IMR-90 (cell line): ENCODE results near the gene MRPS24.

Experiments
- BHLHE40 ChIP-seq: fragments of 150-350 bp; IDR thresholded peaks from 2 replicates; pipeline ENCODE4 v1.6.1; 2016; ENCODE audit warnings: mild to moderate bottlenecking, low read depth, low read length
- CEBPB ChIP-seq: IDR thresholded peaks from 2 replicates; pipeline ENCODE4 v1.6.1; 2012; ENCODE audit warnings: low read depth, low read length, improper control_type of control experiment
- CTCF ChIP-seq: conservative IDR thresholded peaks from 2 replicates; pipeline ENCODE4 v1.5.1; 2012; ENCODE audit warnings: mild to moderate bottlenecking, low read depth, low read length, improper control_type of control experiment
- ELK1 ChIP-seq: fragments of 150-350 bp; IDR thresholded peaks from 2 replicates; pipeline ENCODE4 v1.6.1; 2016; ENCODE audit warnings: low read depth, mild to moderate bottlenecking, low read length, moderate library complexity, borderline replicate concordance
- FOS ChIP-seq: fragments of 150-350 bp; IDR thresholded peaks from 2 replicates; pipeline ENCODE4 v1.6.1; 2016; ENCODE audit warnings: low read depth, low read length
- MAFK ChIP-seq: IDR thresholded peaks from 2 replicates; pipeline ENCODE4 v1.6.1; 2012; ENCODE audit warnings: low read depth, low read length, improper control_type of control experiment
- MXI1 ChIP-seq: IDR thresholded peaks from 2 replicates; pipeline ENCODE4 v1.6.1; 2012; ENCODE audit warnings: low read depth, mild to moderate bottlenecking, low read length, moderate library complexity, borderline replicate concordance
- NFE2L2 ChIP-seq: fragments of 150-350 bp; IDR thresholded peaks from 2 replicates; pipeline ENCODE4 v1.6.1; 2016; ENCODE audit warnings: low read depth, mild to moderate bottlenecking, low read length
- POLR2A ChIP-seq: IDR thresholded peaks from 2 replicates; pipeline ENCODE4 v1.6.1; 2012; ENCODE audit warnings: mild to moderate bottlenecking, low read depth, low read length
- RAD21 ChIP-seq: IDR thresholded peaks from 2 replicates; pipeline ENCODE4 v1.6.1; 2012; ENCODE audit warnings: low read length, improper control_type of control experiment
- RFX5 ChIP-seq: IDR thresholded peaks from 2 replicates; pipeline ENCODE4 v1.8.0; 2012; ENCODE audit warnings: low read depth, mild to moderate bottlenecking, low read length, moderate library complexity
- SMC3 ChIP-seq: fragments of 150-350 bp; IDR thresholded peaks from 2 replicates; pipeline ENCODE4 v1.6.1; 2016; ENCODE audit warnings: low read depth, mild to moderate bottlenecking, antibody characterized with exemption, low read length, moderate library complexity
- USF2 ChIP-seq: fragments of 150-350 bp; IDR thresholded peaks from 2 replicates; pipeline ENCODE4 v1.6.1; 2017; ENCODE audit warnings: mild to moderate bottlenecking, antibody characterized with exemption, low read length, low read depth

- TF ChIP-seq CTCF (no peak), POLR2A (peak; percentile 37; the same call in 1 of the 2 replicates), MAFK (no peak), RAD21 (no peak), BHLHE40 (peak; percentile 80), ELK1 (no peak), NFE2L2 (no peak), FOS (peak; percentile 91), SMC3 (no peak), MXI1 (no peak), USF2 (peak; percentile 95), CEBPB (peak; percentile 98), RFX5 (no peak)
These were observed 537 bp upstream of the MRPS24 start for GRCh38 chr7:43869867-43870240.
